HepG2 (cell line): ENCODE measurements around the gene DCUN1D3. TPM values are rescaled to one million over a fixed set of nuclear protein-coding genes. Genes with fewer than 3 reads are reported as not detected.

Experiments
- CCDC6 ChIP-seq: sonication (generic); formaldehyde crosslinking; IDR thresholded peaks from 2 replicates; pipeline ENCODE4 v1.8.1; 2022; ENCODE audit warnings: mild to moderate bottlenecking, missing genetic modification reagents, moderate library complexity
- FOXJ3 ChIP-seq: sonication (generic); formaldehyde crosslinking; IDR thresholded peaks from 2 replicates; pipeline ENCODE4 v1.4.0; 2020; ENCODE audit warnings: missing genetic modification reagents, mild to moderate bottlenecking, borderline replicate concordance
- GLI4 ChIP-seq: sonication (generic); formaldehyde crosslinking; IDR thresholded peaks from 2 replicates; pipeline ENCODE4 v1.5.1; 2020; ENCODE audit warnings: missing genetic modification reagents, mild to moderate bottlenecking, moderate library complexity, borderline replicate concordance
- HNRNPUL1 ChIP-seq: fragments of 200-400 bp; formaldehyde crosslinking; IDR thresholded peaks from 2 replicates; pipeline ENCODE4 v1.6.1; 2017; ENCODE audit warnings: low read depth, mild to moderate bottlenecking, low read length, moderate library complexity
- KMT2A ChIP-seq: sonication (generic); formaldehyde crosslinking; IDR thresholded peaks from 2 replicates; pipeline ENCODE4 v1.4.0; 2020; ENCODE audit warnings: missing genetic modification reagents
- MIER2 ChIP-seq: IDR thresholded peaks from 2 replicates; pipeline ENCODE4 v1.6.1; 2016; ENCODE audit warnings: missing biosample characterization, missing genetic modification reagents
- NCOA2 ChIP-seq: sonication (generic); formaldehyde crosslinking; IDR thresholded peaks from 2 replicates; pipeline ENCODE4 v1.8.0; 2022; ENCODE audit warnings: inconsistent platforms
- PLRG1 ChIP-seq: fragments of 450-650 bp; conservative IDR thresholded peaks from 2 replicates; pipeline ENCODE4 v1.6.1; 2016
- RERE ChIP-seq: IDR thresholded peaks from 2 replicates; pipeline ENCODE4 v1.6.1; 2016; ENCODE audit warnings: low read depth, missing genetic modification reagents, missing compliant biosample characterization
- SNAPC2 ChIP-seq: sonication (generic); formaldehyde crosslinking; IDR thresholded peaks from 2 replicates; pipeline ENCODE4 v1.8.1; 2022; ENCODE audit warnings: mild to moderate bottlenecking, missing genetic modification reagents
- SRF ChIP-seq: IDR thresholded peaks from 2 replicates; pipeline ENCODE4 v1.6.1; 2011; ENCODE audit warnings: mild to moderate bottlenecking, low read depth, low read length, moderate library complexity
- ZBTB10 ChIP-seq: sonication (generic); formaldehyde crosslinking; IDR thresholded peaks from 2 replicates; pipeline ENCODE4 v1.4.0; 2020; ENCODE audit warnings: missing genetic modification reagents, borderline replicate concordance
- ZEB1 ChIP-seq: IDR thresholded peaks from 2 replicates; pipeline ENCODE4 v1.6.1; 2012; ENCODE audit warnings: mild to moderate bottlenecking, low read depth, inconsistent platforms; ENCODE audit not compliant: insufficient replicate concordance
- ZNF607 ChIP-seq: sonication (generic); formaldehyde crosslinking; IDR thresholded peaks from 2 replicates; pipeline ENCODE4 v1.5.1; 2020; ENCODE audit warnings: missing genetic modification reagents, mild to moderate bottlenecking, borderline replicate concordance
- ZNF639 ChIP-seq: conservative IDR thresholded peaks from 2 replicates; pipeline ENCODE4 v1.6.1; 2018; ENCODE audit warnings: missing genetic modification reagents
- ZNF678 ChIP-seq: sonication (generic); formaldehyde crosslinking; IDR thresholded peaks from 2 replicates; pipeline ENCODE4 v1.4.0; 2020; ENCODE audit warnings: mild to moderate bottlenecking, missing genetic modification reagents
- ZNF800 ChIP-seq: sonication (generic); formaldehyde crosslinking; IDR thresholded peaks from 2 replicates; pipeline ENCODE4 v1.4.0; 2020; ENCODE audit warnings: missing genetic modification reagents
- polyA plus RNA-seq, 8 experiments: library from polyadenylated mRNA; depleted of rRNA in 3 of 8; stranded (reverse) in 7 of 8; unstranded in 1 of 8; fragments of >200 nt; fragmentation: Illumina TruSeq in 4 of 8; extraction: Trizol in 4 of 8; gene quantifications; 2 replicates each; pipeline versions ENCODE4 v1.2.1 to v1.2.3, GENCODE V29; 2011 to 2016; ENCODE audit warnings: low read depth in 4 of 8, missing spikeins in 1 of 8, mixed read lengths in 1 of 8; ENCODE audit not compliant: insufficient read depth in 1 of 8
- total RNA-seq, 5 experiments: library from RNA; depleted of rRNA; stranded (reverse); fragments of >200 nt; fragmentation: Illumina TruSeq; extraction: Trizol; gene quantifications; 2 replicates each; pipeline ENCODE4 v1.2.3, GENCODE V29; 2016; ENCODE audit warnings: low read depth in 1 of 5

DCUN1D3 gene
- total and polyA plus RNA-seq, 2 of the 13 experiments (the other 11 are each of a cell fraction or from before 2014, with no cell fraction given) = 5.0 to 19.3 TPM

GRCh38 chr16:20806168-20807050 is 93.7 kb downstream of the DCUN1D3 start, which contains the start of the genes ERI2 and REXO5 (continued):
- TF ChIP-seq RERE (CRISPR knock-in tag) (peak; percentile 75; the same call in 1 of the 2 replicates), GLI4 (peak; percentile 96), ZNF639 (CRISPR knock-in tag) (peak; percentile 83), ZNF800 (CRISPR knock-in tag) (peak; percentile 84), SNAPC2 (peak; percentile 98), PLRG1 (no peak), ZNF607 (CRISPR knock-in tag) (peak; percentile 91), KMT2A (CRISPR knock-in tag) (peak; percentile 99), ZBTB10 (CRISPR knock-in tag) (peak; percentile 54; the same call in 1 of the 2 replicates), NCOA2 (CRISPR knock-in tag) (peak; percentile 75), CCDC6 (peak; percentile 98; the same call in 1 of the 2 replicates), HNRNPUL1 (no peak), FOXJ3 (CRISPR knock-in tag) (peak; percentile 89; the same call in 1 of the 2 replicates), SRF (no peak; the same call in 1 of the 2 replicates), ZNF678 (CRISPR knock-in tag) (peak; percentile 86; the same call in 1 of the 2 replicates), ZEB1 (no peak), MIER2 (CRISPR knock-in tag) (0 out of 2 replicates have a peak, but pooled peaks have one; percentile 29)
